Duodenal mucosa (tissue), 2 donors: ENCODE data around the gene CDC5L.
A peak's percentile ranks its signal among the peaks of the same experiment; 100 is the strongest.

Experiments used
- H3K27ac ChIP-seq: one replicate; pipeline ENCODE4 v1.7.0; 2013; ENCODE audit warnings: low read depth, low read length
- H3K27me3 ChIP-seq, 2 donors: one replicate each; pipeline ENCODE4 v1.7.0; 2013; ENCODE audit warnings: low read length in 2 of 2, control low read depth in 1 of 2; ENCODE audit not compliant: insufficient read depth in 2 of 2, control insufficient read depth in 1 of 2
- H3K36me3 ChIP-seq, 2 donors: one replicate each; pipeline ENCODE4 v1.7.0; 2013; ENCODE audit warnings: low read length in 2 of 2, control low read depth in 1 of 2; ENCODE audit not compliant: insufficient read depth in 2 of 2, control insufficient read depth in 1 of 2
- H3K4me1 ChIP-seq, 2 donors: one replicate each; pipeline ENCODE4 v1.7.0; 2013; ENCODE audit warnings: low read length in 2 of 2, control low read depth in 1 of 2; ENCODE audit not compliant: insufficient read depth in 2 of 2, control insufficient read depth in 1 of 2
- H3K4me3 ChIP-seq, 2 donors: one replicate each; pipeline ENCODE4 v1.7.0; 2013; ENCODE audit warnings: low read length in 2 of 2, low read depth in 1 of 2
- H3K9ac ChIP-seq, 2 donors: one replicate each; pipeline ENCODE4 v1.7.0; 2013; ENCODE audit warnings: low read length in 2 of 2, low read depth in 1 of 2
- H3K9me3 ChIP-seq, 2 donors: one replicate each; pipeline ENCODE4 v1.7.0; 2013; ENCODE audit warnings: low read length in 2 of 2, control low read depth in 1 of 2; ENCODE audit not compliant: control insufficient read depth in 1 of 2

The CDC5L gene

DNA sequence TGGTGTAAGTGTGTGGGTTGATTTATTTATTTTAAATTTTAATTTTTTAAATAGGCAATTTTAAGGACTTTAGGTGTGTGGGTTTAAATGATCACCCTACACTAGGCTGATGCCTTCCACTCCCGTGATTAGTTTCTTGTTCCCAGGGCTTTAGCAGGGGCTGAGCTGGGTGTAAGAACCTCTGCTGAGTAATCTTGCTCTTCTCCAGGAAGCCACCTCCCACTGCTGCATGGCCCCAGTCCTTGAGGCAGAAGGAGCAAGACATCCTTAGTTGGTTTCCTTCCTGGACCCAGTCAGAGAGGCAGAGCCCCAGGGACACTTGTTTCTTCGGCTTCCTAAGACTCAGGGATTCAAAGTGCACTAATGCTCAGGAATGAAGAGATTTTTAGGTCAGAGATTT lies 19.8 kb upstream of the CDC5L start:
- Histone ChIP-seq H3K36me3 (no peaks in the 10 kb centered on the region), H3K9me3 (no peaks in the 10 kb centered on the region), H3K4me1 (no peaks in the 10 kb centered on the region), H3K9ac (no peak overlapping the region), H3K4me3 (no peak overlapping the region), H3K27ac (no peak overlapping the region), H3K27me3 (peaks cover 0 to 3% of the 10 kb centered on the region in 2 donors)

DNA sequence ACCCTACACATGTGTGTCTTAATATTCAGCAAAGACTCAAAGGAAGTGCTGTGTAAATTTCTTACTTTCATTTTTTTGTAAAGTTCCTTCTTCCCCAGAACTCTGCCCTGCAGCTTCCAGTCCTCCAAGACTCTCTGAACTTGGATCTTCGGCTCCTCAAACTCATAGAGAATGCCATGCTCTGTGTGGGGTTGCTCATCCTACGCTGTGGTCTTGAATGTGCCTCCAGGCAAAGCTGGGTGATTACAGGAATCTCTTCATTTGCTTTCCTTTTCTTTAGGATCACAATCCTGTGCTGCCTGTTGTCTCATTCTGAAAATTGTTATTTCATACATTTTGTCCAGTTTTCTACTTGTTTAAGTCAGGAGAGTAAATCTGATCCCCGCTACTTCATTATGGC lies 14.5 kb upstream of the CDC5L start:
- Histone ChIP-seq H3K4me1 (no peaks in the 10 kb centered on the region), H3K4me3 (no peak overlapping the region)

GRCh38 chr6:44373787-44374186 lies 13.7 kb upstream of the CDC5L start:
- H3K4me3 ChIP-seq = no peak overlapping the region
- H3K9ac ChIP-seq = no peak overlapping the region
- H3K36me3 ChIP-seq = no peaks in the 10 kb centered on the region
- no peaks in the 10 kb centered on the region for H3K4me1 ChIP-seq
- H3K27ac ChIP-seq = no peak overlapping the region
- no peaks in the 10 kb centered on the region for H3K9me3 ChIP-seq
- H3K27me3 ChIP-seq = peaks cover 0 to 4% of the 10 kb centered on the region in 2 donors

More for the DNA sequence above, 14.5 kb upstream of the CDC5L start:
- no peaks in the 10 kb centered on the region for H3K9me3 ChIP-seq
- no peak overlapping the region for H3K9ac ChIP-seq
- peaks cover 0 to 4% of the 10 kb centered on the region in 2 donors for H3K27me3 ChIP-seq
- H3K27ac ChIP-seq = no peak overlapping the region
- no peaks in the 10 kb centered on the region for H3K36me3 ChIP-seq

DNA sequence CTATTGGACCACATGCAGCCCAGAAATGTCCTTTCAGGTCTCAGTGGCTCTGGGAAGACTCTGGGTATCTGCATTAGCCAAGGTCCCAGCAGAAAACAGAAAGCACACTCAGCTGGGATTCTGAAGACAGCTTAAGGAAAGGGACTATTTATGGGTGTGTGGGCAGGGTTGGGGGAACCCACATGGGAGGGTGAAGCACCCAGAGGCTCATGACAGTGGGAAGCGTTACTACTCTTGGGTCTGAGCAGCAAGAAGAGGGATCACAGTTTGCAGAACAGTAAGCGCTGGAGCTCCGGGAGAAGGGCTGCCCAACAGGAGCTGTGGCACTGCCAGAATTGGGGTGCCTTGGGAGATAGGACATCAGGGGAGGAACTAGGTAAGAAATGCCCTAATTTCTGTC lies 12.4 kb upstream of the CDC5L start:
- Histone ChIP-seq H3K4me1 (no peaks in the 10 kb centered on the region), H3K27me3 (peaks cover 0 to 4% of the 10 kb centered on the region in 2 donors), H3K36me3 (no peaks in the 10 kb centered on the region), H3K9ac (no peak overlapping the region), H3K9me3 (no peaks in the 10 kb centered on the region), H3K27ac (no peak overlapping the region), H3K4me3 (no peak overlapping the region)

DNA sequence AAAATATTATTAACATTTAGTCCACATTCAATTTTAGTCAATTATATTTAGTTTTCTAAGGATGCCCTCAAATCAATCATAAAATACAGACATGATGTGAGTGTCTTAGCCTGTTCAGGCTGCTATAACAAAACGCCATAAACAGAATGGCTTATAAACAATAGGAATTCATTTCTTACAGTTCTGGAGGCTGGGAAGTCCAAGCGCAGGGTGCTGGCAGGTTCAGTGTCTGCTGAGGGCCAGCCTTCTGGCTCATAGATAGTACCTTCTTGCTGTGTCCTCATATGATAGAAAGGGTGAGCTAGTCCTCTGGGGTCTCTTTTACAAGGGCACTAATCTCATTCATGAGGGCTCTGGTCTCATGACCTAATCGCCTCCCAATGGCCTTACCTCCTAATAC lies 10.0 kb upstream of the CDC5L start:
- Histone ChIP-seq H3K4me1 (no peaks in the 10 kb centered on the region), H3K36me3 (no peaks in the 10 kb centered on the region)

DNA sequence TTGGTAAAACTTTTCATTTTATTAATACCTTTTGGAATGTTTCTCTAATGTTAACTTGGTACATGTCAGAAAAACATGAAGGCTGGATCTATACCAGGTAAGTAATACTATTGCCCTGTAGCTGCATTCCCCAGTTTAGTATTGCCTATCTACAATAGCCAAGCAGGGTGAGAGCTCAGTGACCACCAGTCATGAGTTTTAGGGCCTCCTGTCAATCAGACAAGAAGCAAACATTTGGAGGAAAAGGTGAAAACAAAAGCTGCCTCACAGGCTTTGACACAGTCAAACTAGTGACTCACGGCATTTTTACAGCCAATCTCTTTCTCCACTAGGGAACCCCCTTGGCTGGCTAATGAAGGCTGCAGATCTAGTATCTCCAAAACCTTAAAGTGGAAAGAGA lies 9.5 kb upstream of the CDC5L start:
- Histone ChIP-seq H3K27ac (no peak overlapping the region), H3K4me3 (no peak overlapping the region), H3K27me3 (peaks cover 0 to 3% of the 10 kb centered on the region in 2 donors), H3K9me3 (no peaks in the 10 kb centered on the region), H3K36me3 (no peaks in the 10 kb centered on the region), H3K9ac (no peak overlapping the region), H3K4me1 (no peaks in the 10 kb centered on the region)

More for the DNA sequence above, 10.0 kb upstream of the CDC5L start:
- Histone ChIP-seq H3K27me3 (peaks cover 0 to 4% of the 10 kb centered on the region in 2 donors), H3K9ac (no peak overlapping the region), H3K9me3 (no peaks in the 10 kb centered on the region), H3K4me3 (no peak overlapping the region), H3K27ac (no peak overlapping the region)

DNA sequence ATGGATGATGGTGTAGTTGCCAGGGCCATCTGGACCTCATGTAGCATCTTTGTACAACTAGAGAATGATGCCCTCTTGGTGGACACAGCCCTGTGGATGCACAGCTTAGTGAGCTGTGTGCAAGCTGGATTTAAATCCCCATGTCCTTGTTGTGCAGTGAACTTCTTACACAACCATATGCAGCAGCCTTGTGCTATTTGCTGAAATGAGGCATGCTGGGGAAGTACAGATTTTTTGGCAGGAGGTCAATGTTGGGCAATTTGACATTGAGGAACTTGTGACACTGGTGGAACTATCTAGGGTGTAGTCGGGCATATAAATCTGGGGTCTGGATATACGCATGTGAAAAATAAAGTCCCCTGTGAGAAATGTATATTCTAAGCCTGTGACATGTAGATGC lies 5.8 kb upstream of the CDC5L start:
- Histone ChIP-seq H3K27ac (no peak overlapping the region), H3K4me1 (peaks cover 2 to 3% of the 10 kb centered on the region in 2 donors), H3K36me3 (no peaks in the 10 kb centered on the region), H3K9me3 (no peaks in the 10 kb centered on the region), H3K9ac (no peak overlapping the region), H3K4me3 (no peak overlapping the region), H3K27me3 (no peaks in the 10 kb centered on the region)

DNA sequence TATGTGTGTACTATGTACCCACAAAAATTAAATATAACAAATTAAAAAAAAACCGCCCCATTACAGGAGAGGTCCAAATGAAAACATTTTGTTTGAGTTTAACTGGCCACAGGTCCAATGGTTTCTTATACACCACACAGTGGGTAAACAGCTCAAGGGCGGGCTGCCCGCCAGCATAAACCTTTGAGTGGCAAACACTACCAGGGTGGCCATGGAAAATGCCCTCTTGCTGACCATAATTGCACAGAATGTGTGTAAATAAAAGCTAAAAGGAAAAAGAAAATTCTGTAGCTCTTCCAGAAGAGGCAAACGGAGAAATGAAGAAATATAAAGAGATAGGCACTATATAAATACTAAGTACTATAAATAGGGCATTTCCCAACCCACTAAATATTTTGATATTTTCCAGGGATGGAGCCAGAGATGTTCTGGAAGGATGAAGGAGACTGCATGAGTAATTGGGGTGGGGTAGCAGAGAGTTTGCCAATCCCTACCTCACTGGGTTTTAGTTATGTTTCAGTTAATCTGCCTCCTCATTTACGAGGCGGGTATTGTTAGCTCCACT lies 1.1 kb upstream of the CDC5L start:
- Histone ChIP-seq H3K27me3 (no peaks in the 10 kb centered on the region), H3K36me3 (peaks cover 0 to 3% of the 10 kb centered on the region in 2 donors), H3K9me3 (no peaks in the 10 kb centered on the region), H3K27ac (peak overlapping the region; percentile 99), H3K4me1 (peaks cover 22 to 24% of the 10 kb centered on the region in 2 donors), H3K9ac (peak overlapping the region; percentile 85 to 94), H3K4me3 (peak overlapping the region; percentile 87 to 91)

DNA sequence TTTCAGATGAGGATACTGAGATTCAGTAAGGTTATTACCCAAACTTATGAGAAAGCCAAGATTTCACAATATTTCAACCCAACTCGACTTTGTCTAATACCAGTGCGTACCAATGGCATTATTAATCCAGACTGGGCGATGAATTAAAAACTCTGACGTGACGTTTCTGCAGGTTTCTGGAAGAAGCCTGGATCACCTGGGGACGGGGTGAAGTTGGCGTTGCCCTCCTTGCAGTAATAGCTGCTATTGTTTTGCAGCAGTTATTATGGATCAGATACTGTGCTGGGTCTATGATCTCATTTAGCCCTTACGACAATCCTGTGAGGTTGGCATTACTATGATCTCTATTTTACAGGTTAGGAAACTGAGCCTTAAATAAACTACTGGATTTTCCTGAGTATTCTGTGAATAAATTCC lies 569 bp upstream of the CDC5L start:
- Histone ChIP-seq H3K27me3 (no peaks in the 10 kb centered on the region), H3K9ac (peak overlapping the region; percentile 85 to 94), H3K4me3 (peak overlapping the region; percentile 87 to 91), H3K27ac (peak overlapping the region; percentile 99), H3K4me1 (peaks cover 22 to 24% of the 10 kb centered on the region in 2 donors), H3K36me3 (peaks cover 0 to 8% of the 10 kb centered on the region in 2 donors), H3K9me3 (no peaks in the 10 kb centered on the region)

DNA sequence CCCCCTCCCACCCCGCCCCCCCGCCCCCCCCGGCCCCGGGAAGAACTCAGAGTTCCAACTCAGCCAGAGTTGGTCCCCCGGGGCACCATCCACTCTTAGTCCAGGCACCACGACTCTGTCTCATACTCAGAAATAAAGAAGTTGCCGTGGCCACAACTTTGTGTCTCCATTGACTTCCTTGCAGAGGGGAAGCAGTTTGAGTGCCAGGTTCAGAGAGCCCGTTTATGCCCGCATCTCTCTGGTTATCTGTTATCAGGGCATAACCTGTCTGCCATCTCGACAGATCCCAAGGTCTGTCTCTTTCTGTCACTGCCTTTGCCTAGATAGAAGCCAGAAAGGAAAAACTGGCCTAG lies 605 bp downstream of the CDC5L start:
- Histone ChIP-seq H3K9ac (peak overlapping the region; percentile 36 to 94), H3K27ac (no peak overlapping the region), H3K9me3 (no peaks in the 10 kb centered on the region), H3K4me3 (peak overlapping the region; percentile 87 to 91), H3K4me1 (peaks cover 22 to 24% of the 10 kb centered on the region in 2 donors), H3K27me3 (no peaks in the 10 kb centered on the region), H3K36me3 (peaks cover 4 to 17% of the 10 kb centered on the region in 2 donors)
